PFSK-1 (cell line): ENCODE measurements around the gene RPS24.

Experiments
- POLR2AphosphoS5 ChIP-seq: IDR thresholded peaks from 2 replicates; pipeline ENCODE4 v1.6.1; 2012; ENCODE audit warnings: low read depth, mild to moderate bottlenecking, control low read depth, low read length, moderate library complexity
- TF ChIP-seq, protein P1 (sequence below), 2 experiments: IDR thresholded peaks; 2 replicates each; pipeline versions ENCODE4 v1.6.1 to v1.8.0; 2011 to 2012; ENCODE audit warnings: low read depth in 2 of 2, low read length in 2 of 2, control low read depth in 1 of 2, inconsistent platforms in 1 of 2, mild to moderate bottlenecking in 1 of 2, moderate library complexity in 1 of 2; ENCODE audit not compliant: insufficient read depth in 1 of 2

DNA sequence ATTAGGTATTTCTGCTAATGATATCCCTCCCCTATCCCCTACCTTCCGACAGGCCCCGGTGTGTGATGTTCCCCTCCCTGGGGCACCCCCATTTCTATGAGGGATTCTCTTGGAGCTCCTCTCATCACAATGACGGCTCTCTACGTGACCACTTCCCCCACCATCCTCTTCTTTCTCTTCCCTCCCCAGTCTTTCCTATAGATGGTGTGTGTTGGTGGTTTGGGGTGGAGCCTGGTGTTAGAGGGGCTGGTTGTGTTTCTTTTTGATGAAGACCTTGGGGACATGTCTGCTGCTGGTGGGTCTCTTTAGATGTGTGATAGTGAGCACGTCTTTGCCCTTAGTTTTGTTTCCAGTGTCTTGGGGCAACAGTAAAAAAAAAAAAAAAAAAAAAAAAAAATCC lies 28.6 kb downstream of the RPS24 start:
- TF ChIP-seq POLR2AphosphoS5: no peak
- TF ChIP-seq, protein P1, sequence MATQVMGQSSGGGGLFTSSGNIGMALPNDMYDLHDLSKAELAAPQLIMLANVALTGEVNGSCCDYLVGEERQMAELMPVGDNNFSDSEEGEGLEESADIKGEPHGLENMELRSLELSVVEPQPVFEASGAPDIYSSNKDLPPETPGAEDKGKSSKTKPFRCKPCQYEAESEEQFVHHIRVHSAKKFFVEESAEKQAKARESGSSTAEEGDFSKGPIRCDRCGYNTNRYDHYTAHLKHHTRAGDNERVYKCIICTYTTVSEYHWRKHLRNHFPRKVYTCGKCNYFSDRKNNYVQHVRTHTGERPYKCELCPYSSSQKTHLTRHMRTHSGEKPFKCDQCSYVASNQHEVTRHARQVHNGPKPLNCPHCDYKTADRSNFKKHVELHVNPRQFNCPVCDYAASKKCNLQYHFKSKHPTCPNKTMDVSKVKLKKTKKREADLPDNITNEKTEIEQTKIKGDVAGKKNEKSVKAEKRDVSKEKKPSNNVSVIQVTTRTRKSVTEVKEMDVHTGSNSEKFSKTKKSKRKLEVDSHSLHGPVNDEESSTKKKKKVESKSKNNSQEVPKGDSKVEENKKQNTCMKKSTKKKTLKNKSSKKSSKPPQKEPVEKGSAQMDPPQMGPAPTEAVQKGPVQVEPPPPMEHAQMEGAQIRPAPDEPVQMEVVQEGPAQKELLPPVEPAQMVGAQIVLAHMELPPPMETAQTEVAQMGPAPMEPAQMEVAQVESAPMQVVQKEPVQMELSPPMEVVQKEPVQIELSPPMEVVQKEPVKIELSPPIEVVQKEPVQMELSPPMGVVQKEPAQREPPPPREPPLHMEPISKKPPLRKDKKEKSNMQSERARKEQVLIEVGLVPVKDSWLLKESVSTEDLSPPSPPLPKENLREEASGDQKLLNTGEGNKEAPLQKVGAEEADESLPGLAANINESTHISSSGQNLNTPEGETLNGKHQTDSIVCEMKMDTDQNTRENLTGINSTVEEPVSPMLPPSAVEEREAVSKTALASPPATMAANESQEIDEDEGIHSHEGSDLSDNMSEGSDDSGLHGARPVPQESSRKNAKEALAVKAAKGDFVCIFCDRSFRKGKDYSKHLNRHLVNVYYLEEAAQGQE (IDR thresholded peaks at IDR 0.05; ENCODE audit: insufficient read depth in 1 of 2, low read depth in 2 of 2, low read length in 2 of 2): no peak
